Activated T-helper 1 cell treated with anti-CD3 and anti-CD28 coated beads, Interleukin-2, amount 50 U/mL, for 16 hours (primary cell): ENCODE data around the gene ARMC7.
"Not testable (repeated sequence)": the region's sequence is repeated elsewhere in the genome, so short reads cannot be mapped to it uniquely, and the experiment has no call there.

ENCODE experiments used
- DNase-seq, 2 donors: peaks; one replicate each; pipeline ENCODE4 v3.0.0-alpha.2; 2020; ENCODE audit warnings: low read depth in 1 of 2, low spot score in 1 of 2

ARMC7 gene

DNA sequence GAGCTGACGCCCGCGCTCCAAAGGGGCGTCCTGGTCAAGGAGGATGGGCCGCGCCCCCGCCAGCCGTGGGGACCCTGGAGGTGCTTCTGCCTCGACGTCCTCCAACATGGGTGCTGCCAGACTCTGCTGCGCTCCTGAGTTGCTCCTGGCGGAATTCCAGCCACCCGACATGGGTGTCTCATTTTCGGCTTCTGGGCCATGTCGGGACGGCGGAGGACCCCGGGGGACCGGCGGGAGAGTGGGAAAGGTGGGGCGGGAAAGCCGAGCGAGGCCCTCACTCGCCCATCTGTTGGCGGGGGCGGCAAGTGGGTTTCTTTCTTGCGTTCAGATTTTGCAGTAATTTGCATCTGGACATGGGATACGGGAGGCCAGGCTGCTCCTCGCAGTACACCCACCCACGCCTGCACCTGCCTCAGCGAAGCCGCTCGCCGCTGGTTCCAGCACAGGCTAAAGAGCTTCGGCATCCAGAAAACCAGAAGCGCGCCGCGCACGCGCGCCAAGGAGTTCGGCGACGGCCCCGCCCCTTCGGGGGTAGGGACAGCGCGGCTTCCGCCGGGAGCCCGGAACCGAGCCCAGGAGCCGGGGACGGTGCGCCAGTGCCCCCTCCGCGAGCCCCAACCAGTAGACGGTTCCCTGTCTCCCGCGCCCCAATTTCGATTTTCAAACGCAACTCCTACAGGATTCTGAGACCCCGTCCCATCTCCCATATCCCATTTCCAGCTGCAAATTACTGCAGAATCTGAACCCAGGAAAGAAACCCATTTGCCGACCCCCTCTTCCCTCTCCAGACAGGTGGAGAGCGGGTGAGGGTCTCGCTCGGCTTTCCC lies at the start of gene ARMC7:
TSS of gene ARMC7 (plus strand) at position 563 of the 827 bp plus-strand sequence. CDS start 320 bp downstream, outside the sequence.
- peak; percentile 83 to 84 for DNase-seq

DNA sequence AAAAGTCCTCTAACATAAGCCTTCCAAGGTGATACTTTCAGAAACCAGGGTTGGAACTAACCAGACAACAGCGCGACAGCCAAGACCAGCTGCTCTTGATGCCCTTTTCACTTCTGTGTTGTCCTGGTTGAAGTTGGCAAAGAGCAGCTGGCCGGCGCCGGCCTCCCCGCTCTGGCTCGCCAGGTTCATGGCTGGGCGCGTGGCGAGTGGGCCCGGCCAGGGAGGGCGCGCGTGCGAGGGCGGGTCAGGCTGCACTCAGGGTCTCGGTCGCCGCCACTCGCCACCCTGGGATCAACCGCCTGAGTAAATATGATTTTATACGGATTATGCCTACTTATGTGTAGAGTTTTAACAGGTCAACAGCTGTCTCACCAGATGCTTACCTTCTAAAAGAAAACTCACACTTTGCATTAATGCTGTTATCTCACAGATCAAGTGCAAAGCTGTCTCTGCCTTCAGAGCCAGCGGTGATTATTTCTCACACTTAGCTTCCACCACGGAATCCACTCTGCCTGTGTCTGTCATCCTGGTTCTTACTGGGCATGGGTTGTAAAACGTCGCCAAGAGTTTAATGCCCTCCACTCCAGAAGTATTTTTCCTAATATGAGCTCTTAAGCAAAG lies 49.2 kb upstream of the ARMC7 start:
- DNase-seq = no peak

- DNase-seq = no peak
These were observed 48.7 kb upstream of the ARMC7 start for GRCh38 chr17:75061055-75061438.

DNA sequence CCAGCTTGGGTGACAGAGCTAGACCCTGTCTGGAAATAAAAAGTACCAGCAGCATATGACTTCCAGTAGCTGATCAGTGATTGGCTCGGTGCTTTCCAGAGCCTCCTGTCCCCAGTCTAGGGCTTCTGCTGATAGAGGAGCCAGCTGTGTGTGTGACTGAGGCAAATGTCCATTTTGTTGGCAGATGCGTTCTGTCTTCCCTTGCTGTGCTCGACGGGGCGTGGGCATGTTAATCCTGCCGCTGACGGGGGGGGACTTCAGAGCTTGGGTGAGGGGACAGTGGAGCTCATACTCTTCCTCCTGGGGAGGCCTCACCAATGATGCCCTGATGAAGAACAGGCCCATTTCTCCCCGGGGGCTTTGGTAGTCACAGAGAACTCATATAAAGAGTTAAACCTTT lies 48.2 kb upstream of the ARMC7 start:
- DNase-seq = no peak

DNA sequence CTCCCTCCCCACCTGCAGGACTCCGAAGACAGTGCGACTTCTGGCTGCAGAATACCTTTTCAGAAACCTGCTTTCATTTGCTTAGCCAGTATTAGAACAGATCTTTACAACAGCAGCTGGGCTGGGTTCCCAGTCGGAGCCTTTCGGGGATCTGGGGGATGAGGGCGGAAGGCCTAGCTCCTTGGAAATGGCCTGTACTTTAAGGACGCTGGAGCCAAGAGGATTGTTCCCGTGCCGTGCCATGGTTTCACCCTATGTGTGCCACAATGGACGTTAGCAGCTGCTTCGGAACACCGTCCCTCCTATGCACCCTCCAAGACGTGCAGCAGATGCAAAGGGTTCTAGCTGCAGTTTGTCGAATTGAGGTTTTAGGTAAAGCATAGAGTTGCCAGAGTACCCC lies 46.6 kb upstream of the ARMC7 start:
- DNase-seq = no peak

DNA sequence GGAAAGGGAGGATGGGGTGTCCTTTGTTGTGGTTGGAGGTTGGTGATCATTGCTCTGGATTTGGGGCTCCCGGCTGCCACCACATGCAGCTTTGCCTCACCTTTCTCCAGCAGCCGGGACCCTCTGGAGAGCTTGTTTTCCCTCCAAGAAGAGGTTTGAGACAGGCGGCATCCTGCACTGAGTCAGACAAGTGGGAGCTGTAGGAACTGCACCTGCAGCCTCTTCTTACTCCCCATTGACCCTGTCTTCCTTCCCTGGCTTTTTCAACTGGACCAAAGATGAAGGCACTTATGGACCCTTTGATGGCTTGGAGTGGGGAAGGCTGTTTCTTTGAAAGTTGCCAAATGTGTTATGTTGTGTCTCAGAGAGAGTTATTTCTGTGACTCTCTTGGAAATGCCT lies 46.1 kb upstream of the ARMC7 start:
- no peak for DNase-seq

GRCh38 chr17:75064040-75064439 lies 45.7 kb upstream of the ARMC7 start:
- DNase-seq = no peak

- DNase-seq = no peak
These were observed 45.3 kb upstream of the ARMC7 start for GRCh38 chr17:75064460-75064859.

GRCh38 chr17:75064867-75065561 lies 44.8 kb upstream of the ARMC7 start:
- no peak for DNase-seq

GRCh38 chr17:75065562-75066151 lies 44.1 kb upstream of the ARMC7 start:
- DNase-seq = no peak

DNA sequence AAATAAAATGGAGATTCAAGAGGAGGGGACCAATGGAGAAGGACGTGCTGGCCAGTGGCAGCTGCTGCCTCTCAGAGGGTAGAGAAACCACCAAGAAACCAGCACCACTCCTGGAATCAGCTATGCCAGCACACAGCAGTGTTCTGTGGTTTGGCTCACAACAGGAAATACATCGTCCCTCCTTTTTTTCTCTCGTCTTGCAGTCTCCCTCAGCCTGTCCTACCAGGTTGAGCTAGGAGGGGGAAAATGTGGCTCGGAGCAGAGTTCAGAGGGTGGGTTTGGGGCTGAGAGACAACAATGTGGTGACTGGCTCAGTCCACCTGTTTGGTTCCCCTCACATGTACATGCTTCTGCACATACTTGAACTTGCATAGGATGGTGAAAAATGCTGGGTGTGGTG lies 41.9 kb upstream of the ARMC7 start:
- DNase-seq = no peak

DNA sequence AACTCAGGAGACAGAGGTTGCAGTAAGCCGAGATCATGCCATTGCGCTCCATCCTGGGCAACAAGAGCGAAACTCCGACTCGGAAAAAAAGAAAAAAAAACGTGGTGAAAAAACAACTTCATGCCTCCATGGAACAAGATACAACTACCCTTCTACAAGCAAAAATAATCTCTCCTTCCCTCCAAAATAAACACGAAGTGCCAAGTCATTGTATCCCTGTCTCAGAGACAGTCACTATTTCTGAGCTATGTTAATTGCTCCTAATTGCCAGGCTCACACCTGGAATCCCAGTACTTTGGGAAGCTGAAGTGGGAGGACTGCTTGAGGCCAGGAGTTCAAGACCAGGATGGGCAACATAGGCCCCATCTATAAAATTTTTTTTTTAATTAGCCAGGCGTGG lies 41.0 kb upstream of the ARMC7 start:
- DNase-seq = no peak

DNA sequence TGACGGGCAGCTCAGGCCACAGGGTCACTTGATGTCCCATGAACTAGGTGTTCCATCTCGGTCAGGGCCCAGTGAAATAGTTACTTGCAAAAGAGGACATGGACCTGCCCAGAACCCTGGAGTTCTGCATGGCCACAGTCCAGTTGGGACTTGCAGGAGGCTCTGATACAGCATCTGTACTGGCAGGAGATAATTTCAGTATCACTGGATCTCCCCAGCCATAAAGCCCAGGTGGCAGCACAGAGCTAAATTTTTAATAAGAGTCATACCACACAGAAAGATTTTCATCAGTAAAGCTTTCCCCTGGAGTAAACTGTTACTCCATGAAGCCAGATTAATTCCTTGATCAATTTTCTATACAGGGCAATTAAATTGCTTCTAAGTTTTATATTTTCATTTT lies 40.0 kb upstream of the ARMC7 start:
- DNase-seq = no peak

GRCh38 chr17:75071478-75072271 lies 38.1 kb upstream of the ARMC7 start:
- DNase-seq = not testable (repeated sequence)

- DNase-seq = not testable (repeated sequence)
These were observed 36.9 kb upstream of the ARMC7 start for GRCh38 chr17:75072909-75073308.

DNA sequence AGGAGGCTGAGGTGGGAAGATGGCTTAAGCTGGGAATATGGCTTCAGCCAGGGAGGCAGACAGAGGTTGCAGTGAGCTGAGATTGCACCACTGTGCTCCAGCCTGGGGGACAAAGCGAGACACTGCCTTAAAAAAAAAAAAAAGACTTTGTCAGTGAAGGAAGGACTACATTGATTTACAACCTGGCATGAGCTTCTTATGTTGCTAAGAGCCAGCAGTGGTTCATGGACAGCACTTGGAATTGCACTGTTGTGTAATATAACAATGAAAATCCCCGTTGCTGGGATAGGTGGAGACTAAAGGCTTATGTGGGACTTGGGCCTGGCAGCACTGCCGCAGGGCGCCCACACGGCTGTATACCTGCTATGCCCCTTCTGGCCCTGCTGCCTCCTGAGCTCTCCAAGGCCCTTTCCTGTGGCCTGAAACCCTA lies 36.1 kb upstream of the ARMC7 start:
- DNase-seq = no peak

GRCh38 chr17:75074532-75074931 lies 35.2 kb upstream of the ARMC7 start:
- no peak for DNase-seq

DNA sequence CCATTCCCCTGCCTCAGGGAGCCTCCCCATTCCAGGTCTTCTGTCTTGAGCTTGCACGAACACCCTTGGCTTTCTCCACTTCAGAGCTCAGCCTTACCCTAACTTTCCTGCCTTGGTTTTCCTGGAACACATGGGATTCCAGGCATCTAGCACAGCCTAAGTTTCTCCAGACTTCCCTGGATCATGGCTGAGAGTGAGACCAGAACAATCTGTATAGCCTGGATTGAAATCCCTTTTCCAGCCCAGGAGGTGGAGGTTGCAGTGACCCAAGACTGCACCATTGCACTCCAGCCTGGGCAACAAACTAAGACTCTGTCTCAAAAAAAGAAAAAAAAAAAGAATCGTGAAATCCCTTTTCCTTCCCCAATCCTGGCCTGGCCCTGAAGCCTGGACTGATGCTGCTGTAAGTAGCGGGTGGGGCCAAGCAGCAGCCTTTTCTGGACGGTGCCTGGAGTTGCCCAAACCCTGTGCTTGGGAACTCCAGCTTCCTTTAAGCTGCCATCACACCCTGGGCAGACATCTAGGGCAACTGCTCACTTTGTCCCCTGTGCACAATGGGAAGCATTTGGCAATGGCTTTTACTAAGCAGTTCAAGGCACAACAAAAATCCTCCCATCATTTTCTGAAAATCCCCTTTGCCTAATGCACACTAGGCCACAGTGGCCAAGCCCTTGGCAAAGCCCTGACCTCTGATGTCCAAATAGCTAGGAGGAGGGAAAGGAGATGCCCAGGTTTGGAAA lies 34.0 kb upstream of the ARMC7 start:
- no peak for DNase-seq

- no peak for DNase-seq
These were observed 32.7 kb upstream of the ARMC7 start for GRCh38 chr17:75077072-75077495.
